HepG2 (cell line): ENCODE measurements around the gene GNB3. TPM values are rescaled to one million over a fixed set of nuclear protein-coding genes. Genes with fewer than 3 reads are reported as not detected.

ENCODE experiments used
- EED ChIP-seq: sonication (generic); formaldehyde crosslinking; IDR thresholded peaks from 2 replicates; pipeline ENCODE4 v1.5.0; 2020; ENCODE audit warnings: mild to moderate bottlenecking, missing genetic modification reagents
- FIP1L1 ChIP-seq: fragments of 200-400 bp; formaldehyde crosslinking; IDR thresholded peaks from 2 replicates; pipeline ENCODE4 v1.6.1; 2018; ENCODE audit warnings: low read depth, mild to moderate bottlenecking, low read length, moderate library complexity, borderline replicate concordance; ENCODE audit not compliant: insufficient read depth
- PITX1 ChIP-seq: sonication (generic); formaldehyde crosslinking; IDR thresholded peaks from 2 replicates; pipeline ENCODE4 v1.5.1; 2020; ENCODE audit warnings: mild to moderate bottlenecking, missing genetic modification reagents
- POGZ ChIP-seq: sonication (generic); formaldehyde crosslinking; IDR thresholded peaks from 2 replicates; pipeline ENCODE4 v1.4.0; 2020; ENCODE audit warnings: mild to moderate bottlenecking, missing genetic modification reagents
- POLR2A ChIP-seq, 2 experiments: IDR thresholded peaks; 2 replicates each; pipeline ENCODE4 v1.6.1; 2011; ENCODE audit warnings: low read depth in 2 of 2, low read length in 2 of 2, mild to moderate bottlenecking in 1 of 2, moderate library complexity in 1 of 2; ENCODE audit not compliant: insufficient read depth in 1 of 2
- SALL1 ChIP-seq: sonication (generic); formaldehyde crosslinking; IDR thresholded peaks from 2 replicates; pipeline ENCODE4 v1.8.0; 2022; ENCODE audit warnings: mild to moderate bottlenecking, missing genetic modification reagents
- SMARCE1 ChIP-seq: fragments of 450-650 bp; IDR thresholded peaks from 2 replicates; pipeline ENCODE4 v1.6.1; 2017; ENCODE audit warnings: borderline replicate concordance
- TRIM22 ChIP-seq: fragments of 450-650 bp; IDR thresholded peaks from 2 replicates; pipeline ENCODE4 v1.6.1; 2017
- ZFY ChIP-seq: sonication (generic); formaldehyde crosslinking; IDR thresholded peaks from 2 replicates; pipeline ENCODE4 v1.4.0; 2020; ENCODE audit warnings: missing genetic modification reagents
- ZNF232 ChIP-seq: sonication (generic); formaldehyde crosslinking; IDR thresholded peaks from 2 replicates; pipeline ENCODE4 v1.4.0; 2020; ENCODE audit warnings: missing genetic modification reagents, borderline replicate concordance
- ZNF513 ChIP-seq: sonication (generic); formaldehyde crosslinking; conservative IDR thresholded peaks from 2 replicates; pipeline ENCODE4 v1.5.0; 2020; ENCODE audit warnings: missing genetic modification reagents
- ZNF607 ChIP-seq: sonication (generic); formaldehyde crosslinking; IDR thresholded peaks from 2 replicates; pipeline ENCODE4 v1.5.1; 2020; ENCODE audit warnings: missing genetic modification reagents, mild to moderate bottlenecking, borderline replicate concordance
- polyA plus RNA-seq, 8 experiments: library from polyadenylated mRNA; depleted of rRNA in 3 of 8; stranded (reverse) in 7 of 8; unstranded in 1 of 8; fragments of >200 nt; fragmentation: Illumina TruSeq in 4 of 8; extraction: Trizol in 4 of 8; gene quantifications; 2 replicates each; pipeline versions ENCODE4 v1.2.1 to v1.2.3, GENCODE V29; 2011 to 2016; ENCODE audit warnings: low read depth in 4 of 8, missing spikeins in 1 of 8, mixed read lengths in 1 of 8; ENCODE audit not compliant: insufficient read depth in 1 of 8
- total RNA-seq, 5 experiments: library from RNA; depleted of rRNA; stranded (reverse); fragments of >200 nt; fragmentation: Illumina TruSeq; extraction: Trizol; gene quantifications; 2 replicates each; pipeline ENCODE4 v1.2.3, GENCODE V29; 2016; ENCODE audit warnings: low read depth in 1 of 5
- TF ChIP-seq, protein P1 (sequence below): sonication (generic); formaldehyde crosslinking; IDR thresholded peaks from 2 replicates; pipeline ENCODE4 v1.9.0; 2021; ENCODE audit warnings: missing genetic modification reagents, borderline replicate concordance
- TF ChIP-seq, protein P2 (sequence below): IDR thresholded peaks from 2 replicates; pipeline ENCODE4 v1.6.1; 2016; ENCODE audit warnings: low read depth, missing genetic modification reagents, missing compliant biosample characterization
- TF ChIP-seq, protein P3 (sequence below): sonication (generic); formaldehyde crosslinking; IDR thresholded peaks from 2 replicates; pipeline ENCODE4 v1.4.0; 2020; ENCODE audit warnings: missing genetic modification reagents

GNB3 gene
- total and polyA plus RNA-seq, 2 of the 13 experiments (the other 11 are each of a cell fraction or from before 2014, with no cell fraction given) = 1.3 to 3.6 TPM

GRCh38 chr12:6890789-6891645 is 50.3 kb downstream of the GNB3 start (continued):
- TF ChIP-seq PITX1 (CRISPR knock-in tag) (no peak; the same call in 1 of the 2 replicates), SMARCE1 (no peak), ZNF513 (CRISPR knock-in tag) (no peak), ZNF232 (peak; percentile 38; the same call in 1 of the 2 replicates), SALL1 (peak; percentile 93), TRIM22 (no peak), FIP1L1 (0 out of 2 replicates have a peak, but pooled peaks have one; percentile 72), POLR2A (IDR thresholded peaks at IDR 0.05; ENCODE audit: insufficient read depth in 1 of 2, low read depth in 2 of 2, low read length in 2 of 2) (peak; percentile 73 to 78), POGZ (CRISPR knock-in tag) (peak; percentile 82), ZNF607 (CRISPR knock-in tag) (peak; percentile 90; the same call in 1 of the 2 replicates), ZFY (CRISPR knock-in tag) (peak; percentile 69), EED (CRISPR knock-in tag) (no peak)
- TF ChIP-seq, protein P1, sequence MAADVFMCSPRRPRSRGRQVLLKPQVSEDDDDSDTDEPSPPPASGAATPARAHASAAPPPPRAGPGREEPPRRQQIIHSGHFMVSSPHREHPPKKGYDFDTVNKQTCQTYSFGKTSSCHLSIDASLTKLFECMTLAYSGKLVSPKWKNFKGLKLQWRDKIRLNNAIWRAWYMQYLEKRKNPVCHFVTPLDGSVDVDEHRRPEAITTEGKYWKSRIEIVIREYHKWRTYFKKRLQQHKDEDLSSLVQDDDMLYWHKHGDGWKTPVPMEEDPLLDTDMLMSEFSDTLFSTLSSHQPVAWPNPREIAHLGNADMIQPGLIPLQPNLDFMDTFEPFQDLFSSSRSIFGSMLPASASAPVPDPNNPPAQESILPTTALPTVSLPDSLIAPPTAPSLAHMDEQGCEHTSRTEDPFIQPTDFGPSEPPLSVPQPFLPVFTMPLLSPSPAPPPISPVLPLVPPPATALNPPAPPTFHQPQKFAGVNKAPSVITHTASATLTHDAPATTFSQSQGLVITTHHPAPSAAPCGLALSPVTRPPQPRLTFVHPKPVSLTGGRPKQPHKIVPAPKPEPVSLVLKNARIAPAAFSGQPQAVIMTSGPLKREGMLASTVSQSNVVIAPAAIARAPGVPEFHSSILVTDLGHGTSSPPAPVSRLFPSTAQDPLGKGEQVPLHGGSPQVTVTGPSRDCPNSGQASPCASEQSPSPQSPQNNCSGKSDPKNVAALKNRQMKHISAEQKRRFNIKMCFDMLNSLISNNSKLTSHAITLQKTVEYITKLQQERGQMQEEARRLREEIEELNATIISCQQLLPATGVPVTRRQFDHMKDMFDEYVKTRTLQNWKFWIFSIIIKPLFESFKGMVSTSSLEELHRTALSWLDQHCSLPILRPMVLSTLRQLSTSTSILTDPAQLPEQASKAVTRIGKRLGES (CRISPR knock-in tag) = no peak
- TF ChIP-seq, protein P2, sequence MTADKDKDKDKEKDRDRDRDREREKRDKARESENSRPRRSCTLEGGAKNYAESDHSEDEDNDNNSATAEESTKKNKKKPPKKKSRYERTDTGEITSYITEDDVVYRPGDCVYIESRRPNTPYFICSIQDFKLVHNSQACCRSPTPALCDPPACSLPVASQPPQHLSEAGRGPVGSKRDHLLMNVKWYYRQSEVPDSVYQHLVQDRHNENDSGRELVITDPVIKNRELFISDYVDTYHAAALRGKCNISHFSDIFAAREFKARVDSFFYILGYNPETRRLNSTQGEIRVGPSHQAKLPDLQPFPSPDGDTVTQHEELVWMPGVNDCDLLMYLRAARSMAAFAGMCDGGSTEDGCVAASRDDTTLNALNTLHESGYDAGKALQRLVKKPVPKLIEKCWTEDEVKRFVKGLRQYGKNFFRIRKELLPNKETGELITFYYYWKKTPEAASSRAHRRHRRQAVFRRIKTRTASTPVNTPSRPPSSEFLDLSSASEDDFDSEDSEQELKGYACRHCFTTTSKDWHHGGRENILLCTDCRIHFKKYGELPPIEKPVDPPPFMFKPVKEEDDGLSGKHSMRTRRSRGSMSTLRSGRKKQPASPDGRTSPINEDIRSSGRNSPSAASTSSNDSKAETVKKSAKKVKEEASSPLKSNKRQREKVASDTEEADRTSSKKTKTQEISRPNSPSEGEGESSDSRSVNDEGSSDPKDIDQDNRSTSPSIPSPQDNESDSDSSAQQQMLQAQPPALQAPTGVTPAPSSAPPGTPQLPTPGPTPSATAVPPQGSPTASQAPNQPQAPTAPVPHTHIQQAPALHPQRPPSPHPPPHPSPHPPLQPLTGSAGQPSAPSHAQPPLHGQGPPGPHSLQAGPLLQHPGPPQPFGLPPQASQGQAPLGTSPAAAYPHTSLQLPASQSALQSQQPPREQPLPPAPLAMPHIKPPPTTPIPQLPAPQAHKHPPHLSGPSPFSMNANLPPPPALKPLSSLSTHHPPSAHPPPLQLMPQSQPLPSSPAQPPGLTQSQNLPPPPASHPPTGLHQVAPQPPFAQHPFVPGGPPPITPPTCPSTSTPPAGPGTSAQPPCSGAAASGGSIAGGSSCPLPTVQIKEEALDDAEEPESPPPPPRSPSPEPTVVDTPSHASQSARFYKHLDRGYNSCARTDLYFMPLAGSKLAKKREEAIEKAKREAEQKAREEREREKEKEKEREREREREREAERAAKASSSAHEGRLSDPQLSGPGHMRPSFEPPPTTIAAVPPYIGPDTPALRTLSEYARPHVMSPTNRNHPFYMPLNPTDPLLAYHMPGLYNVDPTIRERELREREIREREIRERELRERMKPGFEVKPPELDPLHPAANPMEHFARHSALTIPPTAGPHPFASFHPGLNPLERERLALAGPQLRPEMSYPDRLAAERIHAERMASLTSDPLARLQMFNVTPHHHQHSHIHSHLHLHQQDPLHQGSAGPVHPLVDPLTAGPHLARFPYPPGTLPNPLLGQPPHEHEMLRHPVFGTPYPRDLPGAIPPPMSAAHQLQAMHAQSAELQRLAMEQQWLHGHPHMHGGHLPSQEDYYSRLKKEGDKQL (CRISPR knock-in tag) = peak; percentile 39; the same call in 1 of the 2 replicates
- TF ChIP-seq, protein P3, sequence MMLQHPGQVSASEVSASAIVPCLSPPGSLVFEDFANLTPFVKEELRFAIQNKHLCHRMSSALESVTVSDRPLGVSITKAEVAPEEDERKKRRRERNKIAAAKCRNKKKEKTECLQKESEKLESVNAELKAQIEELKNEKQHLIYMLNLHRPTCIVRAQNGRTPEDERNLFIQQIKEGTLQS (CRISPR knock-in tag) = peak; percentile 46; the same call in 1 of the 2 replicates
